ENCODE data around the gene GNG11.

- TF ChIP-seq EZH2 (IDR thresholded peaks at IDR 0.05; ENCODE audit: insufficient read depth, poor library complexity, severe bottlenecking) (no peak), EZH2phosphoT487 (IDR thresholded peaks at IDR 0.05; ENCODE audit: insufficient read depth, low read depth) (no peak)
Measured at GRCh38 chr7:93933156-93933555, 11.6 kb downstream of the GNG11 start.
